Inflammatory macrophage treated with lipopolysaccharide for 1 hour (primary cell): Measurements from ENCODE around the gene HDAC1.
A peak's percentile ranks its signal among the peaks of the same experiment; 100 is the strongest.

Experiments used
- DNase-seq, 2 donors: peaks; one replicate each; pipeline ENCODE4 v3.0.0-alpha.2; 2020 to 2022

HDAC1 gene

GRCh38 chr1:32331549-32331948 lies 39.7 kb downstream of the HDAC1 start:
- DNase-seq, result no peak

- DNase-seq, result no peak
These were observed 40.6 kb downstream of the HDAC1 start for GRCh38 chr1:32332290-32333079.

- DNase-seq, result no peak
These were observed 41.5 kb downstream of the HDAC1 start for GRCh38 chr1:32333251-32333963.

- DNase-seq, result no peak
These were observed 42.5 kb downstream of the HDAC1 start for GRCh38 chr1:32334274-32334861.

GRCh38 chr1:32334864-32335534 lies 43.1 kb downstream of the HDAC1 start:
- peak; percentile 30 to 51 for DNase-seq

GRCh38 chr1:32335535-32335789 lies 43.6 kb downstream of the HDAC1 start:
- DNase-seq, result no peak

GRCh38 chr1:32335790-32336590 lies 44.1 kb downstream of the HDAC1 start, which contains the start of gene MARCKSL1:
TSS of gene MARCKSL1 (minus strand) at chr1:32336233. CDS start at chr1:32336033, 200 bp downstream.
- DNase-seq, result peak; percentile 39 to 69

GRCh38 chr1:32336591-32336932 lies 44.7 kb downstream of the HDAC1 start:
- no peak for DNase-seq

GRCh38 chr1:32336963-32337675 lies 45.2 kb downstream of the HDAC1 start:
- DNase-seq, result peak; percentile 92 to 97

GRCh38 chr1:32337855-32338636 lies 46.2 kb downstream of the HDAC1 start:
- DNase-seq, result peak; percentile 66 to 76

GRCh38 chr1:32338637-32339145 lies 46.8 kb downstream of the HDAC1 start:
- DNase-seq, result no peak

GRCh38 chr1:32339363-32339978 lies 47.6 kb downstream of the HDAC1 start:
- peak; percentile 96 for DNase-seq

- no peak for DNase-seq
These were observed 49.4 kb downstream of the HDAC1 start for GRCh38 chr1:32341186-32341757.

GRCh38 chr1:32341971-32342370 lies 50.1 kb downstream of the HDAC1 start:
- peak in 1 of 2 donors; percentile 67 for DNase-seq

- no peak for DNase-seq
These were observed 50.8 kb downstream of the HDAC1 start for GRCh38 chr1:32342704-32343103.

- peak; percentile 17 to 37 for DNase-seq
These were observed 53.5 kb downstream of the HDAC1 start for GRCh38 chr1:32345289-32345827.

- no peak for DNase-seq
These were observed 54.8 kb downstream of the HDAC1 start for GRCh38 chr1:32346532-32347157.

- peak; percentile 49 to 50 for DNase-seq
These were observed 57.4 kb downstream of the HDAC1 start for GRCh38 chr1:32349211-32349708.

- DNase-seq, result peak; percentile 43 to 61
These were observed 59.0 kb downstream of the HDAC1 start for GRCh38 chr1:32350785-32351398.
